ENCODE results near the gene FN1.

The FN1 gene

GRCh38 chr2:215382011-215382410, 53.9 kb downstream of the FN1 start:
- no peak for DNase-seq

- DNase-seq, result no peak
These were observed 55.2 kb downstream of the FN1 start for GRCh38 chr2:215380699-215381098.

- DNase-seq, result no peak
These were observed 55.9 kb downstream of the FN1 start for GRCh38 chr2:215379948-215380347.

GRCh38 chr2:215379039-215379438, 56.8 kb downstream of the FN1 start:
- DNase-seq, result no peak

GRCh38 chr2:215378045-215378444, 57.8 kb downstream of the FN1 start:
- DNase-seq, result no peak

GRCh38 chr2:215377283-215377682, 58.6 kb downstream of the FN1 start:
- DNase-seq, result no peak

GRCh38 chr2:215376103-215376780, 59.6 kb downstream of the FN1 start:
- no peak for DNase-seq

- no peak for DNase-seq
These were observed 60.4 kb downstream of the FN1 start for GRCh38 chr2:215375467-215375830.

- DNase-seq, result no peak
These were observed 61.0 kb downstream of the FN1 start for GRCh38 chr2:215374642-215375466.

- no peak for DNase-seq
These were observed 61.9 kb downstream of the FN1 start for GRCh38 chr2:215374002-215374401.

- DNase-seq, result no peak
These were observed 62.8 kb downstream of the FN1 start for GRCh38 chr2:215372968-215373649.

- DNase-seq, result no peak
These were observed 63.7 kb downstream of the FN1 start for GRCh38 chr2:215371915-215372897.

GRCh38 chr2:215370112-215370965, 65.5 kb downstream of the FN1 start:
- DNase-seq, result no peak

GRCh38 chr2:215369181-215369760, 66.6 kb downstream of the FN1 start:
- DNase-seq, result no peak

- peak; percentile 0 for DNase-seq
These were observed 67.4 kb downstream of the FN1 start for GRCh38 chr2:215368493-215368809.

- peak; percentile 84 for DNase-seq
These were observed 68.0 kb downstream of the FN1 start for GRCh38 chr2:215367662-215368492.

- DNase-seq, result no peak
These were observed 69.3 kb downstream of the FN1 start for GRCh38 chr2:215366440-215367032.

- peak; percentile 1 for DNase-seq
These were observed 70.6 kb downstream of the FN1 start for GRCh38 chr2:215365184-215365658.
